GM19239 (cell line): ENCODE measurements around the gene ABLIM3.

Source experiments
- DNase-seq: peaks from one replicate; pipeline ENCODE4 v3.0.0; 2011; ENCODE audit warnings: low spot score; ENCODE audit not compliant: insufficient read length
- FAIRE-seq: peaks from 2 replicates; lab custom pipeline; 2011; peaks lifted over from hg19 to GRCh38; lab: Jason Lieb, UNC

Gene ABLIM3

DNA sequence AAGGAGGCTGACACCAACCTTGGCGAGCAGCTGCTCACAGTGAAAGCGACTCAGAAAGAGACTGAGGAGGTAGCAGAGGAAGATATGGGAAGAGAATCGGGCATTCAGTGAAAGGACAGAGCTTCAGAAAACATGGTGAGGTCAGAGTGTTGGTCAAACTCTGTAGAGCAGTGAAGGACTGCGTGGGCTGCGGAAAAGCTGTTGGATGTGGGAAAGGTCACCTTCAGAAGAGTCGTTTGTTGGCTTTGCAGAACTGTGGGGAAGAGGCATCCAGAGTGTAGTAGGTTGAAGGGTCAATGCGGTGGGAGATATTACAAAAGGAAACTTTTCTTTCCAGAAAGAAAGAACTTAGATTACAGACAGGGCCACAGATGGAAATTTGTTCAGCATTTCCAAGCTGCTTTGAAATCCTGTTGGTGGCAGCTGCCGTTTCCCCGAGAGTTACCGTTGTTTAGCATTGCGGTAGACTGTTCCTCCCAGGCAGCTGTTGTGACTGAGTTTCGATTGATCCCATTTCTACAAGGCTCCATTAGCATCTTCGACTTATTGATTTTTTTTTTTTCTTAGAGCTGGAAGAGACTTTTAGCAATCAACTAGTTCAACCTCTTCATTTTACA lies 72.1 kb downstream of the ABLIM3 start:
- FAIRE-seq (no peak), DNase-seq (no peak)

- no peak for FAIRE-seq
- no peak for DNase-seq
These were observed 74.3 kb downstream of the ABLIM3 start for GRCh38 chr5:149215478-149216090.

- DNase-seq, result no peak
- FAIRE-seq, result no peak
These were observed 75.2 kb downstream of the ABLIM3 start for GRCh38 chr5:149216496-149216895.

GRCh38 chr5:149217096-149217802 lies 76.0 kb downstream of the ABLIM3 start:
- DNase-seq, result no peak
- no peak for FAIRE-seq

DNA sequence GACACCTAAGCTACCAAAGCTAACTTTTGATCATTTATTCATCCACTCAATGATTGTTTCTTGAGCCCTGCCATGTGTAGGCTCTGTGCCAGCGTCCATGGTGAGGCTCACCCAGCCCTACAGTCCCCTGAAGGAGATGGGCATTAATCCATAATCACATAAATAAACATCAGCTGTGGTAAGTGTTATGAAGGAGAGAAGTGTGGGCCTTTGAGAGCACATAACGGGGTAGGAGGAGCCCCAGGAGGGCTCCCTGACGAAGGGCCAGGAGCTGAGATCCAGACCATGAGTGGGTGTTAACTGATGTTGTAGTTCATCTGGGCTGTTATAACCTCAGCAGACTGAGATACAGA lies 76.5 kb downstream of the ABLIM3 start:
- DNase-seq, result no peak
- no peak for FAIRE-seq

- no peak for FAIRE-seq
These were observed 78.3 kb downstream of the ABLIM3 start for GRCh38 chr5:149219584-149219983.

GRCh38 chr5:149220750-149221149 lies 79.5 kb downstream of the ABLIM3 start:
- DNase-seq, result no peak
- FAIRE-seq, result no peak

More at GRCh38 chr5:149219584-149219983, 78.3 kb downstream of the ABLIM3 start:
- no peak for DNase-seq

- FAIRE-seq (no peak), DNase-seq (no peak)
These were observed 80.0 kb downstream of the ABLIM3 start for GRCh38 chr5:149221326-149221725.

DNA sequence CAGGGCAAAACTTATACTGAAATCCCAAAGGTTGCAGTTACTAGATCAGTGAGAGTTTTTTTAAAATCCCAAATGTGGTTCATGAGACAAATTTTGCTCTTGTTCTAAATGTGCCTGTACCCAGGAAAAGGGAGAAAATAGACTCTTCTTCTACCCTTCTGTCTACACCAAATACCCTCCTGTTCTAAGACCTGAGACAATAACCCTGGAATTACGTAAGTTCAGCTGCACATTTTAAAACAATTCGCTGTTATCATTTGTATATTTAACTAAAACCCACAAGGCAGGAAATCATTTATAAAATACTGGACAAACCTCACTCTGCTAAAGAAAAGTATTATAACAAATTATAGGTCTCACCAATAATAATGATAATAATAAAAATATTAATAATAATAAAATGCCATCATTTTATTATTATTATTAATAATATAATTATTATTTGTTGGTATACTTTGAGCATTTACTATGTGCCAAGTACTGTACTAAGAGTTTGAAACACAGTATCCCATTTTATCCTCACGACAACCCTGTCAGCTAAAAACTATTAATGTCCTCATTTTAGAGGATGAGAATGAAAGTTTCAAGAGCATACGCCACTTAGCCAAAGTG lies 80.5 kb downstream of the ABLIM3 start:
- no peak for FAIRE-seq
- no peak for DNase-seq

DNA sequence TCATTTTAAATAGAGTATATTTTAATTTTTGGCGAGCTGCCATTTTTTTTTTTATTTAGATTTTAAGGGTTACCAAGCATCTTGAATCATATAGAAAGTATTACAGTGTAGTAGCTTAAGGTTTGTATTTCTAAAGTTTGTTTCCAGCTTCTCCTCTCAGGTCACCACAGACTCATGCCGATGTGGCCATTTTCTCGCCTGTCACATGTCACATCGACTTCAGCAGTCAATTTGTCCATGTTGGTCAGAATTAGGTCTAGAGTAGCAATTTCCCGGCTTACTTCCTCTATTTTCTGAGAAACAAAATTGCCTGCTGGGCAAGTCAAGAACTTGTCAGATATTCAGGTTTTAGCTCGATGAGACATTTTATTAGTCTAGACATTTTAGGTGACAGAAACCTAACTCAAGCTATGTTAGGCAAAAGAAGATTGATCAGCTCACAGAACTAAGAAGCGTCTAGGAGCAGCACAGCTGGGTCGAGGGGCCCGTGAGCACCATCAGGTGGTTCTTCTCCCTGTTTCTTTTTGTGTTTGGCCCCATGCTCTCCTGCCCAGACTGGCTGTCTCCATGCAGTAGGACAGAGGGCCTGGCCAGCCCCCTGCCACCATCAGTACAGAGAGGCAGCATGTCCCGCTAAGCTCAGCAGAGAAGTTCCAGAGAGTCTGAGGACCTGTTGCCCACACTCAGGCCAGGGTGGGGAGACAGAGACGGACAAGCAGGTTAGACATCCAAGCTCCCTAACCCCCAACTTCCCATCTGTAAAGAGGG lies 82.0 kb downstream of the ABLIM3 start:
- no peak for FAIRE-seq
- no peak for DNase-seq

- DNase-seq (no peak), FAIRE-seq (no peak)
These were observed 83.0 kb downstream of the ABLIM3 start for GRCh38 chr5:149224282-149224681.

- FAIRE-seq (no peak), DNase-seq (no peak)
These were observed 86.0 kb downstream of the ABLIM3 start for GRCh38 chr5:149227168-149227826.

DNA sequence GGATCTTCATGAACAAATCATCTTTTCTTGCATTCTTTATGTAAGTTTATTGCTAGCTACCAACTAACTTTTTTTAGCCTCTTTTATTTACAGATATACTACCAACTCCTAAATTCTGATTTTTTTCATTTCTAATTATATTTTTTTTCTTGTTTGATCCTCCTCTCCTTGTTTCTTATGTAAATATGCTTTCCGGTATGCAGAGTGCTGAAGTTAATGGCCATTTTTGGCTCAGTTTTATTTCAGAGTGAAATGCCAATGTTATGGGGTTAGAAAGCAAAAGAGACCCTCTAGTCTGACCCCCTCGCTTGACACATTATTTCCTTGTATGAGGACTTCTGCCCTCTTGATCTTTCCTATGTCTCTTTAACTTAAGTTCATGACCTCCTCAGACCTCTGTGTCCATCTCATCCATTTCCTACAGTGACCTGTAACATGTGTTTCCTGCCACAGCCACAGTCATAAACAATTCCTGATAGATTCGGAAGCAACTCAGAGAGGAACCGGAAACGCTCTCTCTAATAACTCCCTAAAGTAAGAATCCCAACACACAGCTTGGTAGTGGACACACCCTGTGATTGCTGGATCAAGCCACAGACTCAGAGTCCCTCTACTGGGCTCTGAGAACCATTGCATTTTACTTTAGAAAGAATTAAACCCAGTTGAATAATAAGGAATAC lies 87.5 kb downstream of the ABLIM3 start:
- DNase-seq, result no peak
- no peak for FAIRE-seq

GRCh38 chr5:149229298-149229937 lies 88.1 kb downstream of the ABLIM3 start:
- DNase-seq, result no peak
- no peak for FAIRE-seq

DNA sequence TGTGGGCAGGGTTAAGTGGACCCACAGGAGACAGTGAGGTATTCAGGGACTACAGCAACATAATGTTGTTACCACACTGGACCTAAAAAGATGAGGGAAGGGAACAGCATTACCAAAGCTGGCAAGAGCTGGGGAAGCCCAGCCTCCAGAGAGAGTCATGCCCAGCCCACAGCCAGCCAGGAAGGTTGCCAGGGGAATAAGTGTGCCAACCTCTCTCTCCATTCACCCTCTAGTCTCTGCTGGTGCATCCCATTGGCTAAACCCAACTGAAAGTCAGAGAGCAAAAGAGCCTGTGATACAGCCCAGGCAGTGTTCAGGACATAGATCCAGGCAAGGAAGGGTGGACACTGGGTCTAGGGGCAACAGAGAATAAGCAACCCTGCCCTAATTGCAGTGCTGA lies 94.5 kb downstream of the ABLIM3 start:
- no peak for DNase-seq
- FAIRE-seq, result no peak

- no peak for FAIRE-seq
These were observed 96.4 kb downstream of the ABLIM3 start for GRCh38 chr5:149237662-149238061.

DNA sequence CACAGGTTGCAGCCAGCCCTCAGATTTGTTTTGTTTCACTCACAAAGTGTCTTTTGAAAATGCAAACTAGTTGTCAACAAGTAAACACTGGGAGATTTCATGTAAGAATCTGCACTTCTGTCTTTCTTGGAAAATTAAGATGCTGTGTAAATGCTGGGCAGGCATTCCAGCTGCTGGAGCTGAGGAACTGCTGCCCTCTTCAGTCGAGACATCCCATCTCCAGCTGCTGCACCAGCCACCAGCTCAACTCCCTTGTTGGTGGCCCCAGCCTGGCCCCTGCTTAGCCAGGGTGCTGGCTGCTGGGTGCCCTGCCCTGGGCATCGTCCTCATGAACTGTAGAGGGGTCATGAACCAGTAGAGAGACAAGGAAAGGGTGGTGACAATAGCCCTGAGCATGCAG lies 97.2 kb downstream of the ABLIM3 start:
- FAIRE-seq (no peak), DNase-seq (no peak)

More at GRCh38 chr5:149237662-149238061, 96.4 kb downstream of the ABLIM3 start:
- no peak for DNase-seq

GRCh38 chr5:149239917-149240316 lies 98.6 kb downstream of the ABLIM3 start:
- no peak for DNase-seq
- no peak for FAIRE-seq
